Stimulated activated CD4-positive, alpha-beta T cell treated with anti-CD3 and anti-CD28 coated beads, Interleukin-15, amount 100 ng/mL, for 1 hour (primary cell): Measurements from ENCODE around the gene ZNF440.
"Not testable (repeated sequence)": the region's sequence is repeated elsewhere in the genome, so short reads cannot be mapped to it uniquely, and the experiment has no call there.

Experiments
- DNase-seq, 2 donors: peaks; one replicate each; pipeline ENCODE4 v3.0.0-alpha.2; 2020; ENCODE audit warnings: low read depth in 1 of 2, low spot score in 1 of 2

The ZNF440 gene

DNA sequence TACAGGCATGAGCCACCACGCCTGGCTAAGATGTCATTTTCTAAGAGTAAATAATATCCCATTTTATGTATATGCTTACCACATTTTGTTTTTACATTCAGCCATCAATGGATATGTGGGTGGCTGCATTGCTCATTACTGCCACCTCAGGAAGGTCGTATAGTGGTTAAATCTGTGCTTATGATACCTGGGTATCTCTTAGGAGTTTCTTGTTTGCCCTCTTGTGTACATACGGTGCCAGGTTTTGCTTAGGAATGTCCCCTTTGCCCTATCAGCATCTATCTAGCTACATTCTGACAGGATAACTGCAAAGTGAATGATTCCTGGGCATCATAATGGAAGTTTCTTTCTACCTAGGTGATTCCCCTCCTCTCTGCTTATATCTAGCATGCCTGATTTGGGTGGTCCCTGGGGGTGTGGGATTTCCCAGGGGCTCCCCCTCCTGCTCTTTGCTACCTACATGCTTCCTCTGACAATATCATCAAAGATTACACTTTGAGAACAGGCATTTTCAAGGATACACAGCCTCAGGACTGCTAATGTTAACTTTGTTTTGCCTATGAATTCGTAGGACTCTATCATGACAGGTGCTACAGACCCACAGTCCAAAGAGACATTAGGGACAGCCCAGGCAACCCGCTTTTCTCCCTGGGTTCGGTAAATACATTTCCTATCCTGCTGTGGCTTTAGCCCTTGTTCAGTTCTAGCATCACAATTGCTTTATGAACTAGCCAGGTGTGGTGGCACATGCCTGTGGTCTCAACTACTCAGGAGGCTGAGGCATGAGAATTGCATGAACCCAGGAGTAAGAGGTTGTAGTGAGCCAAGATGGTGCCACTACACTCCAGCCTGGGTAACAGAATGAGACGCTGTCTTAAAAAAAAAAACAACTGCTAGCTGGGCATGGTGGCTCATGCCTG is 15.1 kb downstream of the ZNF440 start:
- not testable (repeated sequence) for DNase-seq

DNA sequence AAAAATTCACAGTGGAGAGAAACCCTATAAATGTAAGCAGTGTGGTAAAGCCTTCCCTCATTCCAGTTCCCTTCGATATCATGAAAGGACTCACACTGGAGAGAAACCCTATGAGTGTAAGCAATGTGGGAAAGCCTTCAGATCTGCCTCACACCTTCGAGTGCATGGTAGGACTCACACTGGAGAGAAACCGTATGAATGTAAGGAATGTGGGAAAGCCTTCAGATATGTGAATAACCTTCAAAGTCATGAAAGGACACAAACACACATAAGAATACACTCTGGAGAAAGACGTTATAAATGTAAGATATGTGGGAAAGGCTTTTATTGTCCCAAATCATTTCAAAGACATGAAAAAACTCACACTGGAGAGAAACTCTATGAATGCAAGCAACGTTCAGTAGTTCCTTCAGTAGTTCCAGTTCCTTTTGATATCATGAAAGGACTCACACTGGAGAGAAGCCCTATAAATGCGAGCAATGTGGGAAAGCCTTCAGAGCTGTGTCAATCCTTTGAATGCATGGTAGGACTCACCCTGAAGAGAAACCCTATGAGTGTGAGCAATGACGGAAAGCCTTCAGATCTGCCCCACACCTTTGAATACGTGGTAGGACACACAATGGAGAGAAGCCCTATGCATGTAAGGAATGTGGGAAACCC is 18.3 kb downstream of the ZNF440 start:
- DNase-seq: no peak

DNA sequence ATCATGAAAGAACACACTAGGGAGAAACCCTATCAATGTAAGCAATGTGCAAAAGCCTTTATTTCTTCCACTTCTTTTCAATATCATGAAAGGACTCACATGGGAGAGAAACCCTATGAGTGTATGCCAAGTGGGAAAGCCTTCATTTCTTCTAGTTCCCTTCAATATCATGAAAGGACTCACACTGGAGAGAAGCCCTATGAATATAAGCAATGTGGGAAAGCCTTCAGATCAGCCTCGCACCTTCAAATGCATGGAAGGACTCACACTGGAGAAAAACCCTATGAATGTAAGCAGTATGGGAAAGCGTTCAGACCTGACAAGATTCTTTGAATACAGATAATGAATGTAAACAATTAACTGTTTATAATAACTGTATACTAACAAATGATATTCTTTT is 19.5 kb downstream of the ZNF440 start:
- DNase-seq: no peak

DNA sequence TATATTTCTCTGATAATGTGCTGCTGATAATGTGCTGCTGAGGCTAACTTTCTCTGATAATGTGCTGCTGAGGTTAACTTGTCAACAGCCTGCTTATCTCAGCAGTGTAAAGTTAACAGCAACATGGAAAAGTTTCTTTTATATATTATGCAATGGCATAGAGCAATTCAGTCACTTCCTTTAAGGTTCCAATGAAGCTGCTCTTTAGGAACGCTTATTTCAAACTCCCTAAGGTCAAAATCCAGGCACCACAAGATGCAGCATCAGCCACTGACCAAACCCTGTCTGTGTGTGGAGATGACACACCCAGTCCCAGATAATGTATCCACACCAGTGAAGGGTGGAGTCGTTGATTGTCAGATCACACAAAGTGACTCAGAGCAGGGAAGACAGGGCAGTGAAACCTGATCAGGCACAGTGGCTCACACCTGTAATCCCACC is 21.6 kb downstream of the ZNF440 start:
- DNase-seq: not testable (repeated sequence)

DNA sequence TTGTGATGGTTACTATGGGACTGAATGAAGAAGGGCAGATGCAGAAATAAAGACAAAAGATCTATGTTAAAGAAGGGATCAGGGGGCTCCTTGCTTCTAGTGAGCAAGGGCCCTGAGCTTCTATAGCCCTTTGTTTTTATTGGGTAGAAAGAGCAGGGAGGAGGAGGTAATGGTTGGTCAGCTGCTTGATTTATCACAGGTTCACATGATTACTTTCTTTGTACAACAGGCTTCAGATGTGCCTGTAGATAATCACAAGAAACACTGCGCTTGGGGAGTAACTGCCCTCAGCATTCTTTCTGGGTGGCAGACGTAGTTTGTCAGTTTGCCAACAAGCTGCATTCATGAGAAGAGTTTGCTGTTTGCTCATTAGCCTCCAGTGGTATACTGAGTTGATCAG is 29.6 kb downstream of the ZNF440 start:
- DNase-seq: no peak

DNA sequence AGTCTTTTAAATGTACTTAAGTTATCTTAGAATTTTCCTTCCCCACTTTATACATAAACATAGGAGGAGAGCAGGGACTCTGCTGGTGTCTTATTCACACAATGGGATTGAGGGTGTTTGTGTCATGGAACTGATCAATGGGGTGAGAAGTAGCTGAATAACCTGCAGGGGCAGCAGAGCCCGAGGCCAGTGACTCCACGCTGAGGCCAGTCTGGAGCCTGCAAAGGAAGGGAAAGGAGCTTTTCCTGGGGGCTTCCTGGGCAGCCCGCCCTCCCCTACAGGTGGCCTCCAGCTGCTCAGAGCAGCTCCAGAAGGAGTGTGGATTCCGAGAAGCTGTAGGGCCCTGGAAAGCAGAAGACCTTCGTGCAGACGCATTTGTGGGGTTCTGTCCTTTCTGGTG is 33.5 kb downstream of the ZNF440 start:
- DNase-seq: not testable (repeated sequence)

DNA sequence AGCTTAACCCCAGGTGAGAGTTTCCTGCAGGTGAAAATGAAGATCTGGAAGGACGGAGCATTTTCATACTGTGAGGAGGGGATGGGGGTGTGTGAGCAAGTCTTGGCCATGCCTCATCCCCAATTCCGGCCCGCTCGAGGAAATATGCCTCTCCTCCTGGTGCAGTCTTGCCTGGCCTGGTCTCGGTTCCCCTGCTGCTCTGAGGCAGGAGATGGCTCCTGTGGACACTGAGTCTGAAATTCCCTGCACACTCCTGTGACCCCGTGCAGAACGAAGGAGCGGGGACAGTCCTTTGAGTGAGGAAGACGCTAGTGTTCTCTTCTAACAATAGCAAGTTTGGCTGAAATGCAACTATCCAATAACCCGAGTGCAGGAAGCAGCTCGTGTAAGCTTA is 34.1 kb downstream of the ZNF440 start:
- no peak for DNase-seq

DNA sequence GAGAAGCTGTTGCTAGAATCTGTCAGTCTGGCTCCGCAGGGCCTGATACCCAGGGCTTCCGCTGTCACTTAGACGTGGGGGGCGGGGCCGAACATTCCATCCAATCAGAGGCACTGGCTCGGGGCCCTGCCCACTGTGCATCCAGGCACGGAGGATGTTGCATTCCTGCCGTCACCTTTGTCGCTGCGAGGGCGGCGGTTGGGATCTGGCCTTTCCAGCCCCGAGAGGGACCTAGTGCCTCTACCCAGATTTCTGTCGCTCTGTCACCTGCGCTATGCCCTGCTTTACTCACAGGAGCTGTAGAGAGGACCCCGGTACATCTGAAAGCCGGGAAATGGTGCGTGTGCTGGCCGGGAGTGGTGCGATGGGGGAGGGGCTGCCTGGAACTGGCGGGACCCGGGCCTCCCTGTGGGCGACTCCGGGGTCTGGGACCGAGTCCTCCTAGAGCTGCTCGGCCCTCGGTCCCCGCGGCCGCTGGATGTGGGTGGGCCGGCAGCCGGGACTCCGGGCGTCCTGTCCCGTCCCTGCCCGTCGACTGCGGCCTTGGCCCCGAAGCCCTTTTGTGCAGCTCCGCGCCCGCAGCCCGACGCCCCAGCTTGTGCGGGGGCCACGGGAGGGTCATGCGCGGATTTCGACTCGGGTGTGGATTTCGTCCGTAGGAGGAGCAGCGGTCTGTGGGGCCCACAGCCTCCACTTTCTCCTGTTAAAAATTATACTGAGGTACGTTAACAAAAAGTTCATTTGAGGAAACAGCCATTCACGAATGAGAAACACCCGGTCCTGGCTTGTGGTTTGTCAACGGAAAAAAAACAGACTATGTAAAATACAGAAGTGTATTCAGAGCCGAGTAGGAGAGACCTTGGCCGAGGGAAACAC is 34.8 kb downstream of the ZNF440 start, which contains the start of gene ZNF439:
Gene ZNF439, plus strand, starts transcription at position 133 of the 876 bp plus-strand sequence. Its CDS starts 142 bp downstream, at position 275.
- peak; percentile 72 to 81 for DNase-seq

DNA sequence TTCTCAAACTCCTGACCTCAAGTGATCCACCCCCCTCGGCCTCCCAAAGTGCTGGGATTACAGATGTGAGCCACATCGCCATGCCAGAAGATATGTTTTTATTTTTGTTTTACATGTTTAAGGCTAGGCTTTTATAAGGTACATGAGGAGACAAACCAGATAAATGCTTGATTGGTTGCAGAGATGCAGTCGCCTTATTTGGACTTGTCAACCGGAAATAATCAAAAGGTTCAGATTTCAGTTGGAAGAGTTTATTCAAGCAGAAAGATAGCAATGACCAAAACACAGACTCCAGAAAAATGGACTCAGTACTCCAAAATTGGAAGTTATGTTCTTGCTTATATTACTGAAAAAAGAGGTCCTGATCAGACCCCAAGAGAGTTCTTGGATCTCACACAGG is 36.2 kb downstream of the ZNF440 start:
- DNase-seq: not testable (repeated sequence)

DNA sequence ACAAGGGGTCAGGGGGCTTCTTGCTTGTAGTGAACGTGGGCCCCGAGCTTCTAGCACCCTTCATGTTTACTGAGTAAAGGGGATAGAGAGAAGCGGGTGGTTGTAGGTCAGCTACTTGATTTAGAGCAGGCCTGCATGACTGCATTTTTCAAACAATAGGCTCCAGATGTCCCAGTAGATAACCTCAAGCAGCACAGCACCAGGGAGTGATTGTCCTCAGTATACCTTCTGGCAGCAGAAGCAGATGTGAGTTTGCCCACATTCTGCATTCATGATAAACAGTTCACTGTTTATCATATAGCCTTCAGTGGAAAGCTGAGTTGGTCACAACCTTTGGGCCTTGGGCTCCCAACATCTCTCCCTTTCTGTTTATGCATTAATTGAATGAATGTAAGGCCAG is 39.3 kb downstream of the ZNF440 start:
- DNase-seq: no peak

DNA sequence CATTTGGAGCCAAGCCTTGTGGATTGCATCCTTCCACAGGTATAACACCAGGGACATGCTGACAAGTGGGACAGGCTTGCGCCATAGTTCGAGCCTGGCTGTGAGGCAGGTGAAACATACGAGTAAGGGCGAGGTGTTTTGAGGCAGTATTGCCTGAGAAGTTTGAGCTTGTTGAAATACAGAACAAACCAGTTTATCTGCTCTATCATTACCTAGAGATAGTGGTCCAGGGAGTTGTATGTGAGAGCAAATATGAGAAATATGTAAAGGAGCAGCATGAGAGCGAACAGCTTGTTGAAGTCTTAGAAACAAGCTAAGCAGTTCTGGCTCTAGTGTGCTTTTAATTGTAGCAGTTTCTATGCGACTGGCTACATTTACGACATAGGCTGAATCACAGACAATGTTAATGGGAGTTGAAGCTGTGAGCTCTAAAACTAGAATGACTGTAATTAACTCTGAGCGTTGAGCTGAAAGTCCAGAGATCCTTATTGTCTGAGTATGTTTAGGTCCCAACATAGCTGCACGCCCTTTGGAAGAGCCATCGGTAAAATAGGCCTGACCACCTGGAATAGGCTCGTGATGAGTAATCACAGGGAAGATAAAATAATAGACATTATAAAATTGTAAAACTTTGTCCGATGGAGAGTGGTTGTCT is 42.6 kb downstream of the ZNF440 start:
- no peak for DNase-seq

DNA sequence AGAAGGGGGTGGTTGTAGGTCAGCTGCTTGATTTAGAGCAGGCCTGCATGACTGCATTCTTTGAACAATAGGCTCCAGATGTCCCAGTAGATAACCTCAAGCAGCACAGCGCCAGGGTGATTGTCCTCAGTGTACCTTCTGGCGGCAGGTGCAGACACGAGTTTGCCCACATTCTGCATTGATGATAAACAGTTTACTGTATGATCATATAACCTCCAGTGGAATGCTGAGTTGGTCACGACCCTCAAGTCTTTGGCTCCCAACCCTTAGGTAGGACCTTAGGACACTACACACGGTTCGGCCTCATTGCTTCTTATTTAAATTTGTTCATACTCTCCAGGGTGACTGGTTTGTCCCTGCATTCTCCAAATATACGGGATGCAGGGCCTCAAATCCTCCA is 46.6 kb downstream of the ZNF440 start:
- no peak for DNase-seq

DNA sequence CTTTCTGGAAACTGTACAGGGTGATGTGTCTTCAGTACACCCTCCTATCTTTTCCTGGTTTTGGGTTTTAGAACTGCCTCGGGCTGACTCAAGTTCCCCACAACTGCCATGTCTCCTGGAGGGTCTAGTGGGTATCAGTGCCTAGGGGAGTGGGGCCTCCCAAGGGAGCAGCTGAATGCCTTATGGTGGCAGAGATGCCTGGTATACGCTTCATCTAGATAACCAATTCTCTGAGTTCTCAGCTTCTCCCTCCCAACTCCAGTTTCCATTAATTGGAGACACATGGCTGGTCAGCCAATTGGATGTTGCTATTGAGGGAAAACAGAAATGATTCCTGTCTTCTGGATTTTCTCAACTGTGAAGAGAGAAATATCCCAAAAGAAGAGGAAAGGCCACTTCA is 47.2 kb downstream of the ZNF440 start:
- no peak for DNase-seq

DNA sequence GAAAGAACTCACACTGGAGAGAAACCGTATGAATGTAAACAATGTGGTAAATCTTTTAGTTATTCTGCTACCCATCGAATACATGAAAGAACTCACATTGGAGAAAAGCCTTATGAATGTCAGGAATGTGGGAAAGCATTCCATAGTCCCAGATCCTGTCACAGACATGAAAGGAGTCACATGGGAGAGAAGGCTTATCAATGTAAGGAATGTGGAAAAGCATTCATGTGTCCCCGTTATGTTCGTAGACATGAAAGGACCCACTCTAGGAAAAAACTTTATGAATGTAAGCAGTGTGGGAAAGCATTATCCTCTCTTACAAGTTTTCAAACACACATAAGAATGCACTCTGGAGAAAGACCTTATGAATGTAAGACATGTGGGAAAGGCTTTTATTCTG is 53.7 kb downstream of the ZNF440 start:
- DNase-seq: not testable (repeated sequence)

DNA sequence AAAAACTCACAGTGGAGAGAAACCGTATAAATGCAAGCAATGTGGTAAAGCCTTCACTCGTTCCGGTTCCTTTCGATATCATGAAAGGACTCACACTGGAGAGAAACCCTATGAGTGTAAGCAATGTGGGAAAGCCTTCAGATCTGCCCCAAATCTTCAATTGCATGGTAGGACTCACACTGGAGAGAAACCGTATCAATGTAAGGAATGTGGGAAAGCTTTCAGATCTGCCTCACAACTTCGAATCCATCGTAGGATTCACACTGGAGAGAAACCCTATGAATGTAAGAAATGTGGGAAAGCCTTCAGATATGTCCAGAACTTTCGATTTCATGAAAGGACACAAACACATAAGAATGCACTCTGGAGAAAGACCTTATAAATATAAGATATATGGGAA is 54.1 kb downstream of the ZNF440 start:
- no peak for DNase-seq

DNA sequence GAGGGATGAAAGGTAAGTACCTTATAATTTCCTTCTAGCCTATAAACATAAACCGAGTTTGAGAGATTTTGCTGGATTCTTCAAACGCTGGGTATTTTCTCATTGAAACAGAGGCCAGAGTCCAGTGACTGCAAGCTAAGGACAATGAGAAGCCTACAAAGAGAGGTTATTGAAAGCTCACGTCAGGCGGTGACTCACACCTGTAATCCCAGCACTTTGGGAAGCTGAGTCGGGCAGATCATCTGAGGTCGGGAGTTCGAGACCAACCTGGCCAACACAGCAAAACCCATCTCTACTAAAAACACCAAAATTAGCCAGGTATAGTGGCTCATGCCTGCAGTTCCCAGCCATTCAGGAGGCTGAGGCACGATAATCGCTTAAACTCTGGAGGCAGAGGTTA is 58.6 kb downstream of the ZNF440 start:
- DNase-seq: no peak

DNA sequence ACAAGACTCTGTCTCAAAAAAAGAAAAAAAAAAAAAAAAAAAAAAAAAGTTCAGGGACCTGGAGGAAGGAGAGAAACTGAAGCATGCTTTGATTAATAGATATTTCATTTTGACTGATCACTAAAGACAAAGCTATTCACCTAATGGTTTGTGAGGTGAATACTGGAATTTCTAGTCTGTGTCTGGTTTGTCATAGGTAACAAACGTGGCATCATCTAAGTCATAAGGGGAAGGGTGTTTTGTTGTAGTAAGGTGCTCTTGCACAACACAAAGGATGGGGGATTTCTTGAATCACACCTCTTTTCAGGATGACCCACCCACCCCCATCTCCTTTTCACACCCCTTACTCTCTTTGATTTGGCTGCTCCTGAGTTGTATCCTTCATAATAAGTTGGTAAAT is 59.7 kb downstream of the ZNF440 start:
- DNase-seq: no peak

DNA sequence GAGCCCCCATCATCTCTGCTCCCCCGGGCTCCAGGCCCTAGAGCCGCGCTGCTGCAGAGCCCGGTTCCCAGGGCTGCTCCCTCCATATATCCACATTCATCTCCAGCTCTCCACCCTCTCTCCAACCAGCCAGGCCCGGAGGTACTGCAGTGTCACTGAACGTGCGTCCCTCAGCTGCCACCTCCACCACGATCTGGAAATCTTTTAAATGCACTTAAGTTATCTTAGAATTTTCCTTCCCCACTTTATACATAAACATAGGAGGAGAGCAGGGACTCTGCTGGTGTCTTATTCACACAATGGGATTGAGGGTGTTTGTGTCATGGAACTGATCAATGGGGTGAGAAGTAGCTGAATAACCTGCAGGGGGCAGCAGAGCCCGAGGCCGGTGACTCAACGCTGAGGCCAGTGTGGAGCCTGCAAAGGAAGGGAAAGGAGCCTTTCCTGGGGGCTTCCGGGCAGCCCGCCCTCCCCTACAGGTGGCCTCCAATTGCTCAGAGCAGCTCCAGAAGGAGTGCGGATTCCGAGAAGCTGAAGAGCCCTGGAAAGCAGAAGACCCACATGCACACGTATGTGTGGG is 65.7 kb downstream of the ZNF440 start:
- DNase-seq: peak in 1 of 2 donors; percentile 8

DNA sequence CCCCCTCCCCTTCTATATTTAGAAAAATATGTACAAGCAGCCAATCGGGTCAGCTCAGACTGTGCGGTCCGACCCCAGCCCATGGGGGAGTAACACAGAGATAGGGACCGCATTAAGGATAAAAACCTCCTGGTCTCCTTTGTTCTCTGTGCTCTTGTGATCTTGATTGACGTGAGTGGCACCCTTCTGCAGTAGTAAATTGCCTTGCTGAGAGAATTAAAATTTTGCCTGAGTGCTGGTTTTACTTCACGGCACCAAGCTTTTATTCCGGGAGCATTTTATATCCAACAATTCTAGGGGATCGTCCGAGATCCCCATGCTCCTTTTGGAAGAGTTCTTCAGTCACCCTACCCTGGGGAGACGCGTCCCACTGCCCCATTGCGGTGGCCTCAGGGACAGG is 66.5 kb downstream of the ZNF440 start:
- DNase-seq: no peak

DNA sequence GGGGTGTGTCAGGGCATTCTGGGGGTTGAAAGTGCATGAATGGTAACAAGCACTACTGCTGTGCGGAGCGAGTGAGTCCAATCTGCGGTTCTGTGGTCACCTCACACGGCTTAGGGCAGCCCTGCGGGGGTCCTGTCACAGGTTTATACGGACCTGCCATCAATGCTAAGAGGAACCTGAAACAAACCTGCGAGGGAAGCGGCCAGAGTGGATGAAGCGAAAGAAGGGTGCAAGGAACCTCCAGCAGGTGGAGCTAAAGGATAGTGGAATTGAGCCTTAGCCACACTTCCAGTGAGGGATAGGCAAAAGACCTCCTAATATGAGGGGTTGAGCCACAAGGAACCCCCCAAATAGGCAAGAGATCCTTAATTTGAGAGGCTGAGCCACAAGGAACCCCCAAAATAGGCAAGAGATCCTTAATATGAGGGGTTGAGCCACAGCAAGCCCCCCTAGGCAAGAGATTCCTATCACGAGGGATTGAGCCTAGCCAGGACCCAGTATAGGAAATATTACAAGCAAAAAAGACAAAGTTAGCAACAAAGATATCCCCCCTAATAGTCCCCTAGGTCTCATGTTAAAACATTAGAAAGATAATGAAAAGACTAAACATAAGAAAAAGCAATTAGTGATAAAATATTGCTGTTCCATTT is 67.2 kb downstream of the ZNF440 start:
- peak; percentile 13 to 24 for DNase-seq
